Large intestine (tissue), 3 donors: ENCODE data around the gene RPS28. TPM values are rescaled to one million over a fixed set of nuclear protein-coding genes. Genes with fewer than 3 reads are reported as not detected.

ENCODE experiments used
- DNase-seq, 2 donors: peaks; one replicate each; pipeline versions ENCODE4 v3.0.0 to v3.0.0-alpha.2; 2013
- H3K27ac ChIP-seq: one replicate; pipeline ENCODE4 v1.5.1; 2013; ENCODE audit warnings: low read length
- H3K27me3 ChIP-seq: 2 replicates; pipeline ENCODE4 v1.6.1; 2013; ENCODE audit warnings: low read length; ENCODE audit not compliant: control insufficient read depth, insufficient read depth
- H3K36me3 ChIP-seq: 2 replicates; pipeline ENCODE4 v1.6.1; 2013; ENCODE audit warnings: low read length; ENCODE audit not compliant: control insufficient read depth, insufficient read depth
- H3K4me1 ChIP-seq: one replicate; pipeline ENCODE4 v1.6.1; 2013; ENCODE audit warnings: low read length; ENCODE audit not compliant: control insufficient read depth, insufficient read depth
- H3K4me3 ChIP-seq: one replicate; pipeline ENCODE4 v1.5.1; 2013; ENCODE audit warnings: low read length
- H3K9me3 ChIP-seq: one replicate; pipeline ENCODE4 v1.6.1; 2013; ENCODE audit warnings: mild to moderate bottlenecking, low read depth, low read length, moderate library complexity; ENCODE audit not compliant: control insufficient read depth
- WGBS: methylation state at CpG from one replicate; pipeline ENCODE4 v1.1.5; 2013; ENCODE audit warnings: low lambda C conversion rate; ENCODE audit not compliant: insufficient coverage; 5-methylcytosine and 5-hydroxymethylcytosine counted together
- polyA plus RNA-seq: library from polyadenylated mRNA; unstranded; fragments of 120-200 nt; gene quantifications from one replicate; pipeline ENCODE4 v1.2.1, GENCODE V29; 2013

RPS28 gene
- polyA plus RNA-seq, 1 donor = 1,187 TPM

GRCh38 chr19:8332976-8333766, 11.9 kb downstream of the RPS28 start:
- DNase-seq = no peak
- Histone ChIP-seq H3K27ac (no peak overlapping the region), H3K4me3 (no peak overlapping the region), H3K27me3 (peaks cover 57% of the 10 kb centered on the region), H3K9me3 (peaks cover 11% of the 10 kb centered on the region), H3K36me3 (no peaks in the 10 kb centered on the region), H3K4me1 (no peaks in the 10 kb centered on the region)
- no CpG with 5 or more reads among the region's 52 CpGs for WGBS

- no CpG with 5 or more reads among the region's 48 CpGs for WGBS
- peaks cover 11% of the 10 kb centered on the region for H3K9me3 ChIP-seq
- no peaks in the 10 kb centered on the region for H3K4me1 ChIP-seq
- H3K27me3 ChIP-seq = peaks cover 52% of the 10 kb centered on the region
- no peaks in the 10 kb centered on the region for H3K36me3 ChIP-seq
- no peak overlapping the region for H3K27ac ChIP-seq
- H3K4me3 ChIP-seq = no peak overlapping the region
- no peak for DNase-seq
These were observed 12.6 kb downstream of the RPS28 start for GRCh38 chr19:8333767-8334457.

GRCh38 chr19:8334458-8335342, 13.4 kb downstream of the RPS28 start:
- Histone ChIP-seq H3K4me1 (no peaks in the 10 kb centered on the region), H3K27me3 (peaks cover 55% of the 10 kb centered on the region), H3K36me3 (no peaks in the 10 kb centered on the region), H3K27ac (no peak overlapping the region), H3K4me3 (no peak overlapping the region), H3K9me3 (peaks cover 11% of the 10 kb centered on the region)
- WGBS = no CpG with 5 or more reads among the region's 117 CpGs
- peak; percentile 66 to 77 for DNase-seq

GRCh38 chr19:8335343-8336071, 14.2 kb downstream of the RPS28 start:
- no peak overlapping the region for H3K27ac ChIP-seq
- H3K27me3 ChIP-seq = peaks cover 63% of the 10 kb centered on the region
- no peaks in the 10 kb centered on the region for H3K36me3 ChIP-seq
- H3K9me3 ChIP-seq = peaks cover 11% of the 10 kb centered on the region
- H3K4me3 ChIP-seq = no peak overlapping the region
- no CpG with 5 or more reads among the region's 79 CpGs for WGBS
- H3K4me1 ChIP-seq = no peaks in the 10 kb centered on the region
- no peak for DNase-seq

GRCh38 chr19:8336072-8336569, 14.8 kb downstream of the RPS28 start:
- Histone ChIP-seq H3K4me1 (no peaks in the 10 kb centered on the region), H3K9me3 (peaks cover 11% of the 10 kb centered on the region), H3K27ac (no peak overlapping the region), H3K27me3 (peaks cover 69% of the 10 kb centered on the region), H3K36me3 (no peaks in the 10 kb centered on the region), H3K4me3 (no peak overlapping the region)
- 40% methylated on average over 1 of the region's 27 CpGs for WGBS
- DNase-seq = no peak

GRCh38 chr19:8336660-8337059, 15.4 kb downstream of the RPS28 start:
- Histone ChIP-seq H3K27ac (no peak overlapping the region), H3K36me3 (no peaks in the 10 kb centered on the region), H3K9me3 (peaks cover 11% of the 10 kb centered on the region), H3K4me1 (no peaks in the 10 kb centered on the region), H3K4me3 (no peak overlapping the region), H3K27me3 (peaks cover 69% of the 10 kb centered on the region)
- WGBS = no CpG with 5 or more reads among the region's 8 CpGs
- DNase-seq = no peak

- peaks cover 1% of the 10 kb centered on the region for H3K4me1 ChIP-seq
- no peaks in the 10 kb centered on the region for H3K36me3 ChIP-seq
- H3K9me3 ChIP-seq = peaks cover 13% of the 10 kb centered on the region
- no CpG with 5 or more reads among the region's 7 CpGs for WGBS
- DNase-seq = no peak
- no peak overlapping the region for H3K27ac ChIP-seq
- H3K4me3 ChIP-seq = no peak overlapping the region
- peaks cover 70% of the 10 kb centered on the region for H3K27me3 ChIP-seq
These were observed 16.4 kb downstream of the RPS28 start for GRCh38 chr19:8337728-8338127.

- Histone ChIP-seq H3K27ac (no peak overlapping the region), H3K4me1 (peaks cover 4% of the 10 kb centered on the region), H3K36me3 (no peaks in the 10 kb centered on the region), H3K4me3 (no peak overlapping the region), H3K27me3 (peaks cover 71% of the 10 kb centered on the region), H3K9me3 (peaks cover 11% of the 10 kb centered on the region)
- 0% methylated on average over 1 of the region's 6 CpGs for WGBS
- no peak for DNase-seq
These were observed 17.5 kb downstream of the RPS28 start for GRCh38 chr19:8338835-8339234.

- no CpG with 5 or more reads among the region's 15 CpGs for WGBS
- H3K9me3 ChIP-seq = peaks cover 10% of the 10 kb centered on the region
- H3K4me3 ChIP-seq = no peak overlapping the region
- peak; percentile 44 to 48 for DNase-seq
- H3K36me3 ChIP-seq = no peaks in the 10 kb centered on the region
- no peak overlapping the region for H3K27ac ChIP-seq
- peaks cover 4% of the 10 kb centered on the region for H3K4me1 ChIP-seq
- peaks cover 71% of the 10 kb centered on the region for H3K27me3 ChIP-seq
These were observed 19.2 kb downstream of the RPS28 start for GRCh38 chr19:8340341-8341096.
